Eye (tissue), 1 donor: ENCODE measurements around the gene KANSL1.
"Not testable (repeated sequence)": the region's sequence is repeated elsewhere in the genome, so short reads cannot be mapped to it uniquely, and the experiment has no call there.

ENCODE experiments used
- DNase-seq: peaks from one replicate; pipeline ENCODE4 v3.0.0-alpha.2; 2015

KANSL1 gene

DNA sequence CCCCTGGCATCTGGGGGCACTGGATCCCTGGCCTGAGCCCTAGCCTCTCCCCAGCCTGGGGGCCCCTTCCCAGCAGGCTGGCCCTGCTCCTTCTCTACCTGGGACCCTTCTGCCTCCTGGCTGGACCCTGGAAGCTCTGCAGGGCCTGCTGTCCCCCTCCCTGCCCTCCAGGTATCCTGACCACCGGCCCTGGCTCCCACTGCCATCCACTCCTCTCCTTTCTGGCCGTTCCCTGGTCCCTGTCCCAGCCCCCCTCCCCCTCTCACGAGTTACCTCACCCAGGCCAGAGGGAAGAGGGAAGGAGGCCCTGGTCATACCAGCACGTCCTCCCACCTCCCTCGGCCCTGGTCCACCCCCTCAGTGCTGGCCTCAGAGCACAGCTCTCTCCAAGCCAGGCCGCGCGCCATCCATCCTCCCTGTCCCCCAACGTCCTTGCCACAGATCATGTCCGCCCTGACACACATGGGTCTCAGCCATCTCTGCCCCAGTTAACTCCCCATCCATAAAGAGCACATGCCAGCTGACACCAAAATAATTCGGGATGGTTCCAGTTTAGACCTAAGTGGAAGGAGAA lies 180.6 kb downstream of the KANSL1 start:
- no peak for DNase-seq

- no peak for DNase-seq
Measured at GRCh38 chr17:46011711-46012505, 181.3 kb downstream of the KANSL1 start.

DNA sequence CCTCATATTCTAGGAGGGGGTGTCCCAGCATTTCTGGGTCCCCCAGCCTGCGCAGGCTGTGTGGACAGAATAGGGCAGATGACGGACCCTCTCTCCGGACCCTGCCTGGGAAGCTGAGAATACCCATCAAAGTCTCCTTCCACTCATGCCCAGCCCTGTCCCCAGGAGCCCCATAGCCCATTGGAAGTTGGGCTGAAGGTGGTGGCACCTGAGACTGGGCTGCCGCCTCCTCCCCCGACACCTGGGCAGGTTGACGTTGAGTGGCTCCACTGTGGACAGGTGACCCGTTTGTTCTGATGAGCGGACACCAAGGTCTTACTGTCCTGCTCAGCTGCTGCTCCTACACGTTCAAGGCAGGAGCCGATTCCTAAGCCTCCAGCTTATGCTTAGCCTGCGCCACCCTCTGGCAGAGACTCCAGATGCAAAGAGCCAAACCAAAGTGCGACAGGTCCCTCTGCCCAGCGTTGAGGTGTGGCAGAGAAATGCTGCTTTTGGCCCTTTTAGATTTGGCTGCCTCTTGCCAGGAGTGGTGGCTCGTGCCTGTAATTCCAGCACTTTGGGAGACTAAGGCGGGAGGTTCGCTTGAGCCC lies 182.5 kb downstream of the KANSL1 start:
- DNase-seq = no peak

DNA sequence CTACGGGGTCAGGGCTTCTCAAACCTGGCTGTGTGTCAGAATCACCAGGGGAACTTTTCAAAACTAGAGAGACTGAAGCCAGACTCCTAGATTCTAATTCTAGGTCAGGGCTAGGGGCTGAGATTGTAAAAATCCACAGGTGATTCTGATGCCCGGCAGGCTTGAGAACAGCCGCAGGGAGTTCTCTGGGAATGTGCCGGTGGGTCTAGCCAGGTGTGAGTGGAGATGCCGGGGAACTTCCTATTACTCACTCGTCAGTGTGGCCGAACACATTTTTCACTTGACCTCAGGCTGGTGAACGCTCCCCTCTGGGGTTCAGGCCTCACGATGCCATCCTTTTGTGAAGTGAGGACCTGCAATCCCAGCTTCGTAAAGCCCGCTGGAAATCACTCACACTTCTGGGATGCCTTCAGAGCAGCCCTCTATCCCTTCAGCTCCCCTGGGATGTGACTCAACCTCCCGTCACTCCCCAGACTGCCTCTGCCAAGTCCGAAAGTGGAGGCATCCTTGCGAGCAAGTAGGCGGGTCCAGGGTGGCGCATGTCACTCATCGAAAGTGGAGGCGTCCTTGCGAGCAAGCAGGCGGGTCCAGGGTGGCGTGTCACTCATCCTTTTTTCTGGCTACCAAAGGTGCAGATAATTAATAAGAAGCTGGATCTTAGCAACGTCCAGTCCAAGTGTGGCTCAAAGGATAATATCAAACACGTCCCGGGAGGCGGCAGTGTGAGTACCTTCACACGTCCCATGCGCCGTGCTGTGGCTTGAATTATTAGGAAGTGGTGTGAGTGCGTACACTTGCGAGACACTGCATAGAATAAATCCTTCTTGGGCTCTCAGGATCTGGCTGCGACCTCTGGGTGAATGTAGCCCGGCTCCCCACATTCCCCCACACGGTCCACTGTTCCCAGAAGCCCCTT lies 183.3 kb downstream of the KANSL1 start:
- DNase-seq = no peak

- no peak for DNase-seq
Measured at GRCh38 chr17:46008591-46008990, 184.6 kb downstream of the KANSL1 start.

GRCh38 chr17:46007461-46007965 lies 185.7 kb downstream of the KANSL1 start:
- no peak for DNase-seq

GRCh38 chr17:46006082-46006481 lies 187.1 kb downstream of the KANSL1 start:
- not testable (repeated sequence) for DNase-seq

GRCh38 chr17:46003907-46004748 lies 189.1 kb downstream of the KANSL1 start:
- no peak for DNase-seq

GRCh38 chr17:46002973-46003316 lies 190.3 kb downstream of the KANSL1 start:
- DNase-seq = no peak

- peak; percentile 93 for DNase-seq
Measured at GRCh38 chr17:46002311-46002972, 190.8 kb downstream of the KANSL1 start.

GRCh38 chr17:46001390-46002310 lies 191.6 kb downstream of the KANSL1 start:
- DNase-seq = no peak

GRCh38 chr17:46000757-46001156 lies 192.5 kb downstream of the KANSL1 start:
- no peak for DNase-seq

- DNase-seq = no peak
Measured at GRCh38 chr17:46000292-46000691, 192.9 kb downstream of the KANSL1 start.

DNA sequence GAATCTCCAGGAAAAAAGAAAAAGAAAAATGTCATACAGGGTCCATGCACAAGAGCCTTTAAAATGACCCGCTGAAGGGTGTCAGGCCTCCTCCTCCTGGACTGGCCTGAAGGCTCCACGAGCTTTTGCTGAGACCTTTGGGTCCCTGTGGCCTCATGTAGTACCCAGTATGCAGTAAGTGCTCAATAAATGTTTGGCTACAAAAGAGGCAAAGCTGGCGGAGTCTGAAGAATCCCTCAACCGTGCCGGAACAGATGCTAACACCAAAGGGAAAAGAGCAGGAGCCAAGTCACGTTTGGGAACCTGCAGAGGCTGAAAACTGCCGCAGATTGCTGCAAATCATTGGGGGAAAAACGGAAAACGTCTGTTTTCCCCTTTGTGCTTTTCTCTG lies 193.3 kb downstream of the KANSL1 start:
- no peak for DNase-seq

DNA sequence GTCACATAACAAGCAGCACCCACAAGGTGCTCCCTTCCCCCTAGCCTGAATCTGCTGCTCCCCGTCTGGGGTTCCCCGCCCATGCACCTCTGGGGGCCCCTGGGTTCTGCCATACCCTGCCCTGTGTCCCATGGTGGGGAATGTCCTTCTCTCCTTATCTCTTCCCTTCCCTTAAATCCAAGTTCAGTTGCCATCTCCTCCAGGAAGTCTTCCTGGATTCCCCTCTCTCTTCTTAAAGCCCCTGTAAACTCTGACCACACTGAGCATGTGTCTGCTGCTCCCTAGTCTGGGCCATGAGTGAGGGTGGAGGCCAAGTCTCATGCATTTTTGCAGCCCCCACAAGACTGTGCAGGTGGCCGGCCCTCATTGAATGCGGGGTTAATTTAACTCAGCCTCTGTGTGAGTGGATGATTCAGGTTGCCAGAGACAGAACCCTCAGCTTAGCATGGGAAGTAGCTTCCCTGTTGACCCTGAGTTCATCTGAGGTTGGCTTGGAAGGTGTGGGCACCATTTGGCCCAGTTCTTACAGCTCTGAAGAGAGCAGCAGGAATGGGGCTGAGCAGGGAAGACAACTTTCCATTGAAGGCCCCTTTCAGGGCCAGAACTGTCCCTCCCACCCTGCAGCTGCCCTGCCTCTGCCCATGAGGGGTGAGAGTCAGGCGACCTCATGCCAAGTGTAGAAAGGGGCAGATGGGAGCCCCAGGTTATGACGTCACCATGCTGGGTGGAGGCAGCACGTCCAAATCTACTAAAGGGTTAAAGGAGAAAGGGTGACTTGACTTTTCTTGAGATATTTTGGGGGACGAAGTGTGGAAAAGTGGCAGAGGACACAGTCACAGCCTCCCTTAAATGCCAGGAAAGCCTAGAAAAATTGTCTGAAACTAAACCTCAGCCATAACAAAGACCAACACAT lies 194.0 kb downstream of the KANSL1 start, which contains the start of gene STH:
Gene STH (plus strand): TSS at position 264 of the 913 bp plus-strand sequence. CDS start 30 bp downstream, at position 294.
- DNase-seq = no peak

- no peak for DNase-seq
Measured at GRCh38 chr17:45997624-45998023, 195.6 kb downstream of the KANSL1 start.

GRCh38 chr17:45997166-45997565 lies 196.1 kb downstream of the KANSL1 start:
- DNase-seq = no peak

DNA sequence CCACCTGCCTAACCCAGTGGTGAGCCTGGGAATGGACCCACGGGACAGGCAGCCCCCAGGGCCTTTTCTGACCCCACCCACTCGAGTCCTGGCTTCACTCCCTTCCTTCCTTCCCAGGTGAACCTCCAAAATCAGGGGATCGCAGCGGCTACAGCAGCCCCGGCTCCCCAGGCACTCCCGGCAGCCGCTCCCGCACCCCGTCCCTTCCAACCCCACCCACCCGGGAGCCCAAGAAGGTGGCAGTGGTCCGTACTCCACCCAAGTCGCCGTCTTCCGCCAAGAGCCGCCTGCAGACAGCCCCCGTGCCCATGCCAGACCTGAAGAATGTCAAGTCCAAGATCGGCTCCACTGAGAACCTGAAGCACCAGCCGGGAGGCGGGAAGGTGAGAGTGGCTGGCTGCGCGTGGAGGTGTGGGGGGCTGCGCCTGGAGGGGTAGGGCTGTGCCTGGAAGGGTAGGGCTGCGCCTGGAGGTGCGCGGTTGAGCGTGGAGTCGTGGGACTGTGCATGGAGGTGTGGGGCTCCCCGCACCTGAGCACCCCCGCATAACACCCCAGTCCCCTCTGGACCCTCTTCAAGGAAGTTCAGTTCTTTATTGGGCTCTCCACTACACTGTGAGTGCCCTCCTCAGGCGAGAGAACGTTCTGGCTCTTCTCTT lies 196.8 kb downstream of the KANSL1 start:
- no peak for DNase-seq
